Measurements from ENCODE around the gene INPP4B.

The INPP4B gene

DNA sequence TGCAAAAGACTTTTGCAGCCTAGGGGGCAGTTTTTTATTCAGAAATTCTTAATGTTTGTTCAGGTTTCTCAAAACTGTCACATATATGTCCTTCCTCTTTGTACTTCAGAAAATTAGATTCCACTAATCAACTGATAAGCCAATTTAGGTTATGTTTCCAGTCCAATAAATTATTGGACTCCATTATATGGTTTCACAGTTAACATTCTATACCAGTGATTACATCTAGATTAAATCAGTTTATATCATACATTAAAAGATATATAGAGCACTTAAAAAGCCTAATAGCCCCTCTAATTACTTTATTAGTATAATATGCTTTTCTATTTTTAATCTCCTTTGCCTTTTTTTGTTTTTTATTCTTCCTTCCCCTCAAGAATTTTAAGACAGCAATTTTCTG lies 434.1 kb downstream of the INPP4B start:
- Histone ChIP-seq H3K4me1 (ENCODE audit: control insufficient read depth in 2 of 2, insufficient read depth in 1 of 2, low read depth in 1 of 2, low read length in 2 of 2) (peaks cover 6 to 19% of the 10 kb centered on the region in 2 donors), H2BK5ac (ENCODE audit: low read length) (no peak overlapping the region), H3K4me2 (ENCODE audit: insufficient read depth, low read length, poor library complexity, severe bottlenecking) (no peak overlapping the region), H3K23ac (ENCODE audit: low read depth, low read length, poor library complexity) (no peak overlapping the region), H3K27ac (replicated peaks; ENCODE audit: low read length) (no peak overlapping the region), H3K4me3 (ENCODE audit: low read length in 2 of 2) (no peak overlapping the region), H2BK15ac (ENCODE audit: low read length) (no peak overlapping the region), H2BK12ac (ENCODE audit: low read length) (no peak overlapping the region), H3K4ac (ENCODE audit: low read length) (no peak overlapping the region), H2AFZ (ENCODE audit: low read length) (no peak overlapping the region), H3K18ac (ENCODE audit: low read length) (no peak overlapping the region), H3K79me1 (ENCODE audit: low read depth, low read length) (no peaks in the 10 kb centered on the region), H3K27me3 (ENCODE audit: control insufficient read depth in 3 of 3, insufficient read depth in 3 of 3, low read depth in 1 of 3, low read length in 3 of 3) (no peaks in the 10 kb centered on the region), H4K8ac (ENCODE audit: low read depth, low read length) (no peak overlapping the region), H3K9ac (ENCODE audit: low read depth, low read length, poor library complexity) (no peak overlapping the region), H3K36me3 (replicated peaks in 1 of 2; ENCODE audit: control insufficient read depth in 2 of 2, insufficient read depth in 2 of 2, low read length in 2 of 2) (no peaks in the 10 kb centered on the region), H3K9me3 (replicated peaks in 1 of 2; ENCODE audit: control insufficient read depth in 2 of 2, insufficient read depth in 1 of 2, low read depth in 1 of 2, low read length in 2 of 2) (no peaks in the 10 kb centered on the region), H2AK5ac (ENCODE audit: low read depth, low read length) (no peak overlapping the region), H2BK120ac (ENCODE audit: low read depth, low read length) (no peak overlapping the region), H4K91ac (ENCODE audit: low read depth, low read length, poor library complexity) (no peak overlapping the region), H3K14ac (ENCODE audit: low read length) (no peak overlapping the region)
- DNase-seq (ENCODE audit: low spot score): no peak

DNA sequence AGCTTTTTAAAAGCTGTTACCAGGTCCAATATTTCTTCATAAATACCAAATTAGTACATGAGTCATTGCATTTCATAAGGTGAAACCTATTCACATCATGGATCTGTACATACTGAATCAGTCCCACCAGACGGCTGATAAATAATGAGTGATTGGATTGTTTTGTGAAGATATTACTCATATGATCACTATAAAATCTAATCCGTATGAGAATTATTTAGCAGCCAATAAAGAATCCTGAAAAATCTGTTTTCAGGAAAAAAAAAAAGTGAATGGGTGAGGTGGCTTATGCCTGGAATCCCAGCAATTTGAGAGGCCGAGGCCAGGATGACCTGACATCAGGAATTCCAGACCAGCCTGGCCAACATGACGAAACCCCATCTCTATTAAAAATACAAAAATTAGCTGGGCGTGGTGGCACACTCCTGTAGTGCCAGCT lies 438.1 kb downstream of the INPP4B start:
- no peaks in the 10 kb centered on the region for H3K79me1 ChIP-seq (ENCODE audit: low read depth, low read length)
- H3K4me2 ChIP-seq (ENCODE audit: insufficient read depth, low read length, poor library complexity, severe bottlenecking): no peak overlapping the region
- no peak overlapping the region for H2BK12ac ChIP-seq (ENCODE audit: low read length)
- H2BK15ac ChIP-seq (ENCODE audit: low read length): no peak overlapping the region
- no peak overlapping the region for H2AFZ ChIP-seq (ENCODE audit: low read length)
- H2AK5ac ChIP-seq (ENCODE audit: low read depth, low read length): no peak overlapping the region
- no peak overlapping the region for H3K23ac ChIP-seq (ENCODE audit: low read depth, low read length, poor library complexity)
- no CpG with 5 or more reads among the region's 5 CpGs for WGBS, 2 donors (ENCODE audit: extremely low coverage in 2 of 2, insufficient read length in 2 of 2, insufficient replicate concordance in 1 of 2)
- H3K4me1 ChIP-seq (ENCODE audit: control insufficient read depth in 2 of 2, insufficient read depth in 1 of 2, low read depth in 1 of 2, low read length in 2 of 2): peaks cover 13 to 14% of the 10 kb centered on the region in 2 donors
- H3K36me3 ChIP-seq (replicated peaks in 1 of 2; ENCODE audit: control insufficient read depth in 2 of 2, insufficient read depth in 2 of 2, low read length in 2 of 2): no peaks in the 10 kb centered on the region
- H3K18ac ChIP-seq (ENCODE audit: low read length): no peak overlapping the region
- H3K4me3 ChIP-seq (ENCODE audit: low read length in 2 of 2): no peak overlapping the region
- H3K27ac ChIP-seq (replicated peaks; ENCODE audit: low read length): no peak overlapping the region
- H4K91ac ChIP-seq (ENCODE audit: low read depth, low read length, poor library complexity): no peak overlapping the region
- no peak overlapping the region for H3K4ac ChIP-seq (ENCODE audit: low read length)
- H2BK120ac ChIP-seq (ENCODE audit: low read depth, low read length): no peak overlapping the region
- no peaks in the 10 kb centered on the region for H3K27me3 ChIP-seq (ENCODE audit: control insufficient read depth in 3 of 3, insufficient read depth in 3 of 3, low read depth in 1 of 3, low read length in 3 of 3)
- H3K14ac ChIP-seq (ENCODE audit: low read length): no peak overlapping the region
- no peak overlapping the region for H3K9ac ChIP-seq (ENCODE audit: low read depth, low read length, poor library complexity)
- no peaks in the 10 kb centered on the region for H3K9me3 ChIP-seq (replicated peaks in 1 of 2; ENCODE audit: control insufficient read depth in 2 of 2, insufficient read depth in 1 of 2, low read depth in 1 of 2, low read length in 2 of 2)
- no peak overlapping the region for H4K8ac ChIP-seq (ENCODE audit: low read depth, low read length)
- DNase-seq (ENCODE audit: low spot score): no peak
- H2BK5ac ChIP-seq (ENCODE audit: low read length): no peak overlapping the region

DNA sequence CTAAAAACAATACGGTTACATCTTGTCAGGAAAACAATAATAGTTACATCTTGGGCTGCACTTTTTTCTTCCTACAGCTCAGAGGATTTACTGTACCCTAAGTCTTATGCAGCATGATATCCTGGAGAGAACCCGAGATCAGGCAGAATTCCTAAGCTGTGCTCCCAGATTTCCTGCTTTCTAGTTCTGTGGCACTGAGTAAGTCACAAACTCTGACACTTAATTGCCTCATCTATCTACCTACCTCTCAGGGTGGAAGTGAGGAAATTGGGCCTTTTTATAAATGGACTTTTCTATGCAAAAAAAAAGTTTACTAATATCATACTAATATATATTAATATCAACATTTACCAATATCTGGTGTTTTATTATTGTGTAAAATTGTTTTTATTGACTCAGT lies 438.5 kb downstream of the INPP4B start:
- Histone ChIP-seq H3K14ac (ENCODE audit: low read length) (no peak overlapping the region), H3K18ac (ENCODE audit: low read length) (no peak overlapping the region), H2BK12ac (ENCODE audit: low read length) (no peak overlapping the region), H2AK5ac (ENCODE audit: low read depth, low read length) (no peak overlapping the region), H3K4ac (ENCODE audit: low read length) (no peak overlapping the region), H3K27me3 (ENCODE audit: control insufficient read depth in 3 of 3, insufficient read depth in 3 of 3, low read depth in 1 of 3, low read length in 3 of 3) (no peaks in the 10 kb centered on the region), H3K36me3 (replicated peaks in 1 of 2; ENCODE audit: control insufficient read depth in 2 of 2, insufficient read depth in 2 of 2, low read length in 2 of 2) (no peaks in the 10 kb centered on the region), H2AFZ (ENCODE audit: low read length) (no peak overlapping the region), H3K79me1 (ENCODE audit: low read depth, low read length) (no peaks in the 10 kb centered on the region), H3K27ac (replicated peaks; ENCODE audit: low read length) (no peak overlapping the region), H3K4me1 (ENCODE audit: control insufficient read depth in 2 of 2, insufficient read depth in 1 of 2, low read depth in 1 of 2, low read length in 2 of 2) (peaks cover 15 to 17% of the 10 kb centered on the region in 2 donors), H4K91ac (ENCODE audit: low read depth, low read length, poor library complexity) (no peak overlapping the region), H2BK5ac (ENCODE audit: low read length) (no peak overlapping the region), H3K23ac (ENCODE audit: low read depth, low read length, poor library complexity) (no peak overlapping the region), H2BK15ac (ENCODE audit: low read length) (no peak overlapping the region), H2BK120ac (ENCODE audit: low read depth, low read length) (no peak overlapping the region), H4K8ac (ENCODE audit: low read depth, low read length) (no peak overlapping the region), H3K9ac (ENCODE audit: low read depth, low read length, poor library complexity) (no peak overlapping the region), H3K4me3 (ENCODE audit: low read length in 2 of 2) (no peak overlapping the region), H3K4me2 (ENCODE audit: insufficient read depth, low read length, poor library complexity, severe bottlenecking) (no peak overlapping the region), H3K9me3 (replicated peaks in 1 of 2; ENCODE audit: control insufficient read depth in 2 of 2, insufficient read depth in 1 of 2, low read depth in 1 of 2, low read length in 2 of 2) (no peaks in the 10 kb centered on the region)
- no CpG with 5 or more reads among the region's 2 CpGs for WGBS, 2 donors (ENCODE audit: extremely low coverage in 2 of 2, insufficient read length in 2 of 2, insufficient replicate concordance in 1 of 2)
- DNase-seq (ENCODE audit: low spot score): no peak

DNA sequence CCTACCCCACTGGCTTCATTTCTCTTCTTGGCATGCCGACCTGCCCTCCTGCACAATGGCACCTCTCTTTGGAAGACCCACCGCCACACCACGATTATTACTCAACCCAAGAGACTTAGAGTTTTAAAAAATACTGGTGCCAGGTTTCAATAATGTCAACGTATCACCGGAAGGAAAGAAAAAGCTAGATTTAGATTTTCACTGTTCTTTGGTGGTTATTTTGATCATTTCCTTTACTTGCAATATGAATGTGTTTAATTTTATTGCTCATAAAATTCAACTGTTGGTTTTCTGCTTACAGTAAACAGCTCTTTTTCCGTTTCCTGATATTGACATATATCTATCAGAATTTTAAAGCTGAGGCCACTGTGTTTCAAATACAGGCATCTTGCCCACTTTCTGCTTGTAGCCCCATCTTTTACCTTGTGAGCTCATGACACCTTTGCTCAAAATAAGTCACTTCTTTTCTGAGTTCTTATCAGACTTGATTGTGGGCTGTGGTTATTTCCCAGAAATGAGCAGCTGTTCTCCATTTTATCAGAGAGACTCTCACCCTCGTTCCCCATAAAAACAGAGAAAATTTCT lies 439.1 kb downstream of the INPP4B start:
- no peak overlapping the region for H2BK15ac ChIP-seq (ENCODE audit: low read length)
- H2BK12ac ChIP-seq (ENCODE audit: low read length): no peak overlapping the region
- H3K9ac ChIP-seq (ENCODE audit: low read depth, low read length, poor library complexity): no peak overlapping the region
- H3K4me1 ChIP-seq (ENCODE audit: control insufficient read depth in 2 of 2, insufficient read depth in 1 of 2, low read depth in 1 of 2, low read length in 2 of 2): peaks cover 15 to 22% of the 10 kb centered on the region in 2 donors
- no peak overlapping the region for H2BK120ac ChIP-seq (ENCODE audit: low read depth, low read length)
- no peak overlapping the region for H3K4me2 ChIP-seq (ENCODE audit: insufficient read depth, low read length, poor library complexity, severe bottlenecking)
- H2AFZ ChIP-seq (ENCODE audit: low read length): peak overlapping the region; percentile 91
- H3K9me3 ChIP-seq (replicated peaks in 1 of 2; ENCODE audit: control insufficient read depth in 2 of 2, insufficient read depth in 1 of 2, low read depth in 1 of 2, low read length in 2 of 2): no peaks in the 10 kb centered on the region
- no peak overlapping the region for H3K4ac ChIP-seq (ENCODE audit: low read length)
- H3K14ac ChIP-seq (ENCODE audit: low read length): no peak overlapping the region
- H2BK5ac ChIP-seq (ENCODE audit: low read length): no peak overlapping the region
- H3K23ac ChIP-seq (ENCODE audit: low read depth, low read length, poor library complexity): no peak overlapping the region
- no peak for DNase-seq (ENCODE audit: low spot score)
- no peaks in the 10 kb centered on the region for H3K36me3 ChIP-seq (replicated peaks in 1 of 2; ENCODE audit: control insufficient read depth in 2 of 2, insufficient read depth in 2 of 2, low read length in 2 of 2)
- H4K91ac ChIP-seq (ENCODE audit: low read depth, low read length, poor library complexity): no peak overlapping the region
- H3K18ac ChIP-seq (ENCODE audit: low read length): no peak overlapping the region
- no CpG with 5 or more reads among the region's 7 CpGs for WGBS, 2 donors (ENCODE audit: extremely low coverage in 2 of 2, insufficient read length in 2 of 2, insufficient replicate concordance in 1 of 2)
- H3K27ac ChIP-seq (replicated peaks; ENCODE audit: low read length): no peak overlapping the region
- H3K27me3 ChIP-seq (ENCODE audit: control insufficient read depth in 3 of 3, insufficient read depth in 3 of 3, low read depth in 1 of 3, low read length in 3 of 3): no peaks in the 10 kb centered on the region
- H4K8ac ChIP-seq (ENCODE audit: low read depth, low read length): no peak overlapping the region
- H3K79me1 ChIP-seq (ENCODE audit: low read depth, low read length): no peaks in the 10 kb centered on the region
- H2AK5ac ChIP-seq (ENCODE audit: low read depth, low read length): no peak overlapping the region
- H3K4me3 ChIP-seq (ENCODE audit: low read length in 2 of 2): no peak overlapping the region
